ENCODE measurements around the gene EDNRA.

GRCh38 chr4:147581606-147582350 lies 100.9 kb downstream of the EDNRA start:
- no peak for TF ChIP-seq CTCF (IDR thresholded peaks at IDR 0.05)
- no peak for TF ChIP-seq POLR2A (IDR thresholded peaks at IDR 0.05)
- no peak for TF ChIP-seq EP300 (IDR thresholded peaks at IDR 0.05)
